Fibroblast of peridontal ligament (primary cell): Measurements from ENCODE around the gene FANCF.

ENCODE experiments used
- DNase-seq: peaks from one replicate; pipeline ENCODE4 v3.0.0-alpha.2; 2010; ENCODE audit errors: extremely low read depth

The FANCF gene

DNA sequence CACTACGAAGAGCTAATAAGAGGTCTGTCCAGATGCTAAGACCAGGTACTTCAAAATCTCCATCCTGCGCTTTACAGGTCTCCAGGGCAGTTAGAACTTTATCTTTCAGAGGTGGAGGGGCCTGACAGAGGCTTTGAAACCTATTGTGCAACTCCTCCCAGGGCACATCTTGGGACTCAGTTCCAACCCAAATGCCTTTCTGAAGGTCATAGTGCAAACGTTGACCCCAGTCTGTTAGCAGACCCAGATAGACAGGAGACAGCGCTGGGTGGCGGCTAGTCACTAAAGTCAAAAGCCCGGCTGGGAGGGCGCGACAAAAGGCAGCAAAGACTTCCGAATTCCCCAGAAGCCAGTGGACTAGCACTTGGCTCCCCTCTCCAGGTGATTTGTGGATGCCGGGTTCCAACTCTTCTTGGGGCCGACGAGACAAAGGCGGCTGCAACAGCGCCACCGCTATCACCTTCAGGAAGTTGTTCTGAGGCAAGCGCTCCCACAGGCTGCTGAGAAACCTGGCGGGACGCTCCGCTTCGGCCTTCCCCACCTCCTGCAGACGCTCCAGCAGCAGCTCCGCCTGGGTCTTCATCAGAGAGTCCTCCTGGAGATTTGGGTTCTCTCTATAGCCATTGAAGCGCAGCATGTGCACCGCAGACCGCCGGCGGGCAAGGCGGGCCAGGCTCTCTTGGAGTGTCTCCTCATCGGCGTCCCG is 728 bp downstream of the FANCF start:
- peak; percentile 51 for DNase-seq

DNA sequence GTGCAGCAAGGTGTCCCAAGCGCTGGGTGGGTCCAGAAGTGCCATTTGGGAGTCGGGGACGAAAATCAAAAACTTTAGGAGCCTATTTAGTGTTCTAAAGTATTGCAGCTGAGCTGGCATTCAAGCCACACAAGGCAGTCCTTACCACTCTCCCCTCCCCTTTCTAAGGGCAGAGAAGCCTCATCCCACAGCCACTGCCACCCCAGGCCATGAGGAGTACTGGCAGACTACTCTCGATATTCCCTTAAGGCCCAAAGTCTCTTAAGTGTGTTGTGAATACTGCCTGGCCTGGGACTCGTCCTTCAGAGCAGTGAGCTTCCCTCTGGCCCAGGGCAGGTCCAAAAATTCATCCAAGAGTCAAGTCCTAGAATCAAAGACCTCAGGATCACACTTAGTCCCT is 7.8 kb downstream of the FANCF start:
- no peak for DNase-seq

GRCh38 chr11:22603933-22604332 is 21.7 kb downstream of the FANCF start:
- no peak for DNase-seq

GRCh38 chr11:22602504-22602903 is 23.1 kb downstream of the FANCF start:
- DNase-seq: no peak

DNA sequence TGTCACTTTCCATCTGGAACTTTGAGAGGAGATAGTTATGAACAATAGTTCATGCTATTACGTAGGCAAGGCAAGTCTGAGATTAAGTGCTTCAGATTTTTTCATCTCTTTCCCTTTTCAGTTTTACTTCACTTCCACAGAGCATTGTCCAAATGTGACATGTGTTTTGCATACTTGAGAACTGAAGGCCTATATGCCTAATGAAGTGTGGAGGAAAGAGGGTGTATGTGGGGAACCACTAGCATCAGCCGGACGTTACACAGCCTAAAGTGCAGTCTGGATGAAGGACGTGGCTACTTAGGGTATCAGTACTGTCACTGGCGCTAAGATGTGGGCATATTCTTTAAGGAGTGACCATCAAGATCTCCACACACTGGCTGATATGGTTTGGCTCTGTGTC is 26.2 kb downstream of the FANCF start:
- DNase-seq: no peak

- DNase-seq: no peak
Measured at GRCh38 chr11:22597062-22597461, 28.6 kb downstream of the FANCF start.

DNA sequence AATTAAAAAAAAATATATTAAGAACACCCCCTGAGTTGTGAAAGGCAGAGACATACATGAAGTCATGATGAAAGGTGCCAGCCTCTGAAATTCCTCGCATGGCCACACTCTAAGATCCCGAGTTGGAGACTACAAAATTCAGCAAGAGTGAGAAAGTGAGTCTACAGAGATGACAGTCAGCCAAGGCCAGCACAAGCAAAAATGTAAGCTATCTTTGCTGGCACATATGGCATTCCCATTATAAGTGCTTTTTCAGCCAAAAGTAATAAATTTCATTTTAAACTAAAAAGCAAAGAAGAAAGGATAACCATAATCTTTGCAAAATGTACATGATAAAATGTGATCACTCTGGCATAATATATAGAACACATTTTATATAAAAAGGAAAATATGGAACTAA is 40.6 kb downstream of the FANCF start:
- DNase-seq: no peak

GRCh38 chr11:22583963-22584492 is 41.6 kb downstream of the FANCF start:
- DNase-seq: no peak

GRCh38 chr11:22582151-22582410 is 43.5 kb downstream of the FANCF start:
- no peak for DNase-seq

DNA sequence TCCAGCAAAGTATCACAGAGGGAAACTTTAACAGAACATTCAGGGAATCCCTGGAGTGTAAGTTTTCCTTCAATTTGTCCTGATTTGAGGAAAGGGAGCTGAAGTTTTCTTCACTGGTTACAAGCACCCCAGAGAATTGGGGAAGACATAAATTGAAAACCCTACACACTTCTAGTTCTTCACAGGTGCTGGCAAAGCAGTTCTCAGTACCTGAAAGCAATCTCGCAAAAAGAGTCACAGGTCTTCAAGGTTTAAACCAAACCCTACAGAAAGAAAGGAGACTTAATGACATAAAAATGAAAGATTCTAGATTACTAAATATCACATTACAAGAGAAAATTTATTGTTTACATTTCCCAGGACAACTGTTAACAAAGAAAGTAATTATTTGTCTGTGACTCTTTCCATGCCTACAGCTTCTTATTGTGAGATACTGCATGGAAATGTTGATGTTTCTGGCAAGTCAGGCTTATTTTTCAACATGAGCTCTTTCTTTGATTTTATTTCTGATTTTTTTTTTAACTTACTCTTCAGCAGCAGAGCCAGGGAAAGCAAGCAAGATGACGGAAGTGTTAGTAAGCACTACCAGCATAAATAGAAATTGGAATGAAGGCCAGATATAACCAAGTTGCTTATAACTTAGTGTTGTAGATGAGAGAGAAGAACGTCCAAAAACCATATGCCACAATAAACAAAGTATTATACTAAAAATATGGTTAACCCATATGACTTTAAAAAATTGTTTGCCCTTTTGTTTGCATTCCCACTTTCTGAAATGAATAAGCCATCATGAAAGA is 44.1 kb downstream of the FANCF start:
- no peak for DNase-seq

DNA sequence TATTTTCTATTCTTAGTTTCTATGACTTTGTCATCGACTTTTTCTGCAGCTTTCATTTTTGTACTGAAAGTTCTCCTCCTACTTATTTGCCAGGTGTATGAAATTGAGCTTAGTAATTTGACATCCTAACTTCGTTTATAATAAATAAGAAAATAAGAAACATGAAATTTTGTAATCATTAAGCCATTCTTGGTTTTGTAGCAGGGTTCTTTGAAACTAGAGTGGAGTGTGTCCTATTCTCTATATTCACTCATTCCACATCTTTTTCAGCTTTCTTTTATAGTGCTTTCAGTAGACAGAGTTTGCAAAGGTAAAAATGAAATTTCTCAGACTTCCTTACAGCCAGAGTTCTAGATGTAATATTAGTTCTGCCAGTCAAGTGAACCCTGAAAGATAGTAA is 47.8 kb downstream of the FANCF start:
- no peak for DNase-seq
